Memory B cell (primary cell): ENCODE measurements around the gene ENOX1.

Source experiments
- ATAC-seq: fragments of 150-1000 bp; cut with Tn5 transposase; 2 replicates; pipeline ENCODE4 v1.10.0; 2021; ENCODE audit warnings: low read depth, mild to moderate bottlenecking, moderate library complexity
- DNase-seq, 2 donors: peaks; one replicate each; pipeline ENCODE4 v3.0.0; 2022; ENCODE audit warnings: low spot score in 2 of 2
- H3K27ac Mint-ChIP-seq: one replicate; pipeline ENCODE4 v1.8.0; 2022; ENCODE audit warnings: mild to moderate bottlenecking, moderate library complexity, mixed read lengths
- H3K27me3 Mint-ChIP-seq: one replicate; pipeline ENCODE4 v1.8.0; 2022; ENCODE audit warnings: mixed read lengths
- H3K36me3 Mint-ChIP-seq: one replicate; pipeline ENCODE4 v1.8.0; 2022; ENCODE audit warnings: mild to moderate bottlenecking, mixed read lengths
- H3K4me1 Mint-ChIP-seq: one replicate; pipeline ENCODE4 v1.8.0; 2022; ENCODE audit warnings: mixed read lengths
- H3K4me3 Mint-ChIP-seq: one replicate; pipeline ENCODE4 v1.8.0; 2022; ENCODE audit warnings: mild to moderate bottlenecking, moderate library complexity, mixed read lengths
- H3K9me3 Mint-ChIP-seq: one replicate; pipeline ENCODE4 v1.8.0; 2022; ENCODE audit warnings: mixed read lengths

Gene ENOX1

DNA sequence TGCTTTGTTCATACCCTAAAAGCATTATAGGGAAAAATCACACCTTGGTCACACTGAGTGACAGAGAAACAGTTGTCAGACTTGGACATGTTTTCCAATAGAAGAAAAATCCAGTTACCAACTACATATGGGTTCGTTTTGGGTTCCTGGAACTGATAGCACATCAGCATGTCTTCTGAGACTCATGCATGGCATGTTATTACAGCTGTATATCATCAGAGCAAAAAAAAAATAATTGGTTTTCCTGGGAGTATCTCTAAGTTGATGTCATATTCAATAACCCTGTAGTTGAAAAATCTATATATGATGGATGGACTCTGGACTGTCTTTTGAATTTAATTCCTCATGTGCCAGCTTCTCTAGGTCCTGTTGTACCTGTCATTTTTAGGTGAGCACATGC lies 551.7 kb downstream of the ENOX1 start:
- ATAC-seq (no peak), DNase-seq (no peak)
- H3K27ac Mint-ChIP-seq = no peak overlapping the region
- no peaks in the 10 kb centered on the region for H3K36me3 Mint-ChIP-seq
- H3K9me3 Mint-ChIP-seq = no peaks in the 10 kb centered on the region
- H3K4me1 Mint-ChIP-seq = no peaks in the 10 kb centered on the region
- H3K4me3 Mint-ChIP-seq = no peak overlapping the region
- H3K27me3 Mint-ChIP-seq = no peaks in the 10 kb centered on the region

DNA sequence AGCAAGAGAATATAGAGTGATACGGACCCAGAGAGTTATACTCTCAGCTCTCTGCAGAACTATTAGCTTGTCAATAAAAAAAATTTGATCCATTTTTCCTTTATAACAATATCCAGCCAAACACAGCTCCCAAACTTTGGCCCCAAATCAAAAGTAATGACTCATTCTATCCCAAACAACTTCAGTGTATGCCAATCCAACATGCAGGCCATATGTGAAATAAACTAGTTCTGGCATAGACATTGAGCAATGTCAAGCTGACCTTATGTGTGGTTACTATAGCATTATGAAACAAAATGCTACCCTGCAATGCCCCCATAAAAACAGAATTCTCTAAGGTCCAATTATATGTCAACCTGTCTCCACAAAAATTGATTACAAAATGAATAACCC lies 553.9 kb downstream of the ENOX1 start:
- Mint-ChIP-seq H3K27me3 (no peaks in the 10 kb centered on the region), H3K4me1 (no peaks in the 10 kb centered on the region), H3K4me3 (no peak overlapping the region), H3K36me3 (no peaks in the 10 kb centered on the region), H3K27ac (no peak overlapping the region), H3K9me3 (no peaks in the 10 kb centered on the region)
- ATAC-seq (no peak), DNase-seq (no peak)

DNA sequence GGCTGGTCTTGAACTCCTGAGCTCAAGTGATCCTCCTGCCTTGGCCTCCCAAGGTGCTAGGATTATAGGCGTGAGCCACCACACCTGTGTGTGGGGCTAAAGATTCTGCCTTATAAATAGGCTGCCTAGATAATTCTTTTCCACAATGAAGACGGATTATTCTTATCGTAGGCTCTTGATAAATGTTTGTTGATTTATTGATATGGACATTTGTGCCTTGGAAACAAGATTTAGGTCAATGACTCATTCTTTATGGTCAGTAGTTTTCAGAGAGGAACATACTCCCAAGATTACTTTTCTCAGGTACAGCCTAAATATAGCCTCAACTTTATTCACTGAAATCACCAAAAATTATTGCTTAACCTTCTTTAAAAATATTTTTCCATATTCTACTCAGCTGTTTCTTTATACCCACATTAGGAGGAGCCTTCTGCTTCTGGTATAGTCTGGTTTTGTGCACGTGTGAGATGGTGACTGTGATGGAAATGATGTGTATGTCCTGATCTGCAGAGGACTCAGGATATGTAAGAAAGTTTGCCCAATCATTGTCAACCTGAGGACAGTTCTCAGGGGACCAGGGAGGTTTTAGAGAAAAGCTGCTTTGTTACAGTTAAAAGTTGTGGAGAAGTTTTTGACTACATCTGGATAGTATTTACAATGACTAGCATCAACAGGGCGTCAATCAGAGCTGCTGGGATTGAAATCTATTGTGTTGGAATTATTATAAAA lies 554.5 kb downstream of the ENOX1 start:
- Mint-ChIP-seq H3K27ac (no peak overlapping the region), H3K4me3 (no peak overlapping the region), H3K36me3 (no peaks in the 10 kb centered on the region), H3K9me3 (no peaks in the 10 kb centered on the region), H3K4me1 (no peaks in the 10 kb centered on the region), H3K27me3 (no peaks in the 10 kb centered on the region)
- DNase-seq (no peak), ATAC-seq (no peak)

DNA sequence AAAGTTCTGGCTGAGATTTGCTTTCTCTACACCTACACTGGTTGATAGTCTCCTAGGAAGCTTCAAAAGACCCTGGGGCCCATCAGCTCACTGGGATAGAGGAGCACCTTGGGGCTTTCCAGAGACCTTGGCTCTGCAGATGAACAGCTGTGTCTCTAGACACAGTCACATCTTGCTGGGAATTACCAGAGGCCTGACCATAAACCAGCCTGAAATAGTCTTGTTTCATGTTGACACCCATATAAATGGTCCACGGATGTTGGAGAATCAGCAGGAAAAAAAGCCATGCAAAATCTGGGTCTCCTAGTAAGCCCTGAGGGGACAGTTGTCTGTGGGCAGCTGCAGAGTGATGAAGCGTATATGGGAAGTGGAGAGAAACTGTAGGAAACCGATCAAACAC lies 555.8 kb downstream of the ENOX1 start:
- Mint-ChIP-seq H3K9me3 (no peaks in the 10 kb centered on the region), H3K4me1 (no peaks in the 10 kb centered on the region), H3K27me3 (peaks cover 2% of the 10 kb centered on the region), H3K4me3 (no peak overlapping the region), H3K36me3 (no peaks in the 10 kb centered on the region), H3K27ac (no peak overlapping the region)
- DNase-seq (no peak), ATAC-seq (no peak)

DNA sequence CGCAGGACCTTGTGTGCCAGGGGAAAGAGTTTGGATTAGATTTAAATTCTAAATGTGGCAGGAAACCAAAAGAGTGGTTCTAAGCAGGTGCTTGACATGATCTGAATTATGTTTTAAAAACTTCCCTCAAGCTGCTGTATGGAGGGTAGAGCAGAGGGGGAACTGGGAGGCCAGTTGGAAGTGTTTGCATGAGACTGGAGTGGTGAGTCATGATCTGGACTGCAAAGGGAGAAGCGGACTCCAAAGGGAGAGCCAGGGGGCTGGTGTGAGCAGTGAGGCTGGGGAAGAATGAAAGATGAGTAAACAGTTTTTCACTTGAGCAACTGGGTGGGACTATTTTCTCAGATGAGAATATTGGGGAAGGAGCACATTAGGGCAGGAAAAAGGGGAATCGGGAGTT lies 557.3 kb downstream of the ENOX1 start:
- no peak for DNase-seq

DNA sequence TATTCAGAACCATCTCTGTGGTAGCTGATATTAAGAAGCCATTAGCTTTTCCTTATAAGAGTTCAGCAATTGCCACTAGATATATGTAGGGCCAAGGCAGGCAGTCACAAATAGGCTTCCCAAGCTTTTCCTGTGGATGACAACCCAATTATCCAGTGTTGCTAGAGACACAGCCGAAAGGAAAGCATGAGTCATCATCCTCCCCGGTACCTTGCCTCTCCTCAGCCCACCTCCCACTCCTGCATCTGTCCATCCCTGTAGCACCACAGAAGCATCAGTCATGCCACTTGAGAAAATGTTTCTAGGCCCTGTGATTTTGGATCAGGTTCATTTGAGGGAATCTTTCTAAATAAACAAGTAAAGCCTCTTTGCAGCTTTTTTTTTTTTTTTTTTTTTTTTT lies 559.1 kb downstream of the ENOX1 start:
- Mint-ChIP-seq H3K4me1 (peaks cover 2% of the 10 kb centered on the region), H3K36me3 (no peaks in the 10 kb centered on the region), H3K27me3 (peaks cover 3% of the 10 kb centered on the region), H3K9me3 (no peaks in the 10 kb centered on the region), H3K27ac (no peak overlapping the region), H3K4me3 (no peak overlapping the region)
- no peak for DNase-seq
- no peak for ATAC-seq

More for the DNA sequence above, 557.3 kb downstream of the ENOX1 start:
- Mint-ChIP-seq H3K4me1 (no peaks in the 10 kb centered on the region), H3K9me3 (no peaks in the 10 kb centered on the region), H3K4me3 (no peak overlapping the region), H3K27ac (no peak overlapping the region), H3K27me3 (peaks cover 2% of the 10 kb centered on the region), H3K36me3 (no peaks in the 10 kb centered on the region)
- no peak for ATAC-seq

DNA sequence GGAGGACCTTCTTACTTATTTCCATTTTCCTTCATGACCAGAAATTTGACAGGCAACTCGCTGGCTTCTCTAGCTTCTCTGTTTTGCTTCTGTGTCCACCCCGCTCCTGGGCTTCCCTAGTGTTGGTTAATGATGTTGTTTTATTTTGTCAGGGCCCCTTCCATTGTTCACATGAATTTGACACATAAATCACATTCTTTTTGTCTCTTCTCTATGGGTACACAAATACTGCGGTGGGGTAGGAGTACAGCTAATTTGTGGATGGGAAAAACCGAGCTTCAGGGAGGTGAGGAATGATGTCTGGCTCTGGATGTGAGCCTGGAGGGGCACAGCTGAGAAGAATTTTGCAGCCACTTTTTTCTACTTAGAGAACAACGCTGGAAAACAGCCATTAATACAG lies 563.6 kb downstream of the ENOX1 start:
- Mint-ChIP-seq H3K27me3 (peaks cover 9% of the 10 kb centered on the region), H3K4me1 (peaks cover 2% of the 10 kb centered on the region), H3K9me3 (no peaks in the 10 kb centered on the region), H3K27ac (no peak overlapping the region), H3K36me3 (no peaks in the 10 kb centered on the region), H3K4me3 (no peak overlapping the region)
- ATAC-seq (no peak), DNase-seq (no peak)

DNA sequence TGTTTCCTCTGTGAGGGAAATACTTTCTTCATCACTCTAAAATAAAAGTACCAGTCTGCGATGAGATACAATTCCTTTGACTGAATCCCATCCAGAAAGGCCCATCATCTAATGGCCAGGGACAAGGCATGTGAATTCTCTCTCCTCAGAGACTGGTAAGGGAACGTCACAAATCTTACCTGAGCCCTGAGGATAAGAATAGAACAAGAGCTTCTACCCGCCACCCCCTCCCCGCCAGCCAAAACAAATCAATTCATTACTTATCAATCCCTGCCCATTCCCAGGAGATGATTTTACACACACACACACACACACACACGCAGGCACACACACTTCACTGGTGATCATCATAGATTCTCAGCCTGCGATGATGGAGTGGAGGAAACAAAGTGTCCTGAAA lies 564.7 kb downstream of the ENOX1 start:
- Mint-ChIP-seq H3K4me1 (peaks cover 2% of the 10 kb centered on the region), H3K27ac (no peak overlapping the region)

DNA sequence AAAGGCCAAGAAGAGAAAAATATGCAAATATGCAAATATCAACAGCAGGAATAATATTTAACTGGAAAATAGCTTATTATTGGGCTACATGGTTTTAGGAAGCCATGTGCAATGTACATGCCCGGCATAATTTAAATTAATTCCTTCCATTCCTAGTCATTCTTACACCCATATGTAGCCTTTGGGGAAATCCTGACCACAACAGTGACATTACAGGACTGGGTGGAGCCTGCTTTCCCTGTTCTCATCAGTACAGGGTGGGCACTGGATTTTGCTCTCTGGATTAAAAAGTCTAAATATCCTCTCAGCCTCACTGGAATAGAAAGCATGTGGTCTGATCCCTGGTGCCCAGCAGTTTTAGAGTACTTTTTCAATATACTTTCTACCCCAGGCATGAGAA lies 565.2 kb downstream of the ENOX1 start:
- peaks cover 2% of the 10 kb centered on the region for H3K4me1 Mint-ChIP-seq
- H3K9me3 Mint-ChIP-seq = no peaks in the 10 kb centered on the region
- no peak for ATAC-seq
- no peak overlapping the region for H3K27ac Mint-ChIP-seq
- peaks cover 9% of the 10 kb centered on the region for H3K27me3 Mint-ChIP-seq
- H3K36me3 Mint-ChIP-seq = no peaks in the 10 kb centered on the region
- no peak overlapping the region for H3K4me3 Mint-ChIP-seq
- no peak for DNase-seq

More for the DNA sequence above, 564.7 kb downstream of the ENOX1 start:
- peaks cover 9% of the 10 kb centered on the region for H3K27me3 Mint-ChIP-seq
- H3K4me3 Mint-ChIP-seq = no peak overlapping the region
- no peaks in the 10 kb centered on the region for H3K36me3 Mint-ChIP-seq
- no peak for DNase-seq
- H3K9me3 Mint-ChIP-seq = no peaks in the 10 kb centered on the region
- no peak for ATAC-seq

DNA sequence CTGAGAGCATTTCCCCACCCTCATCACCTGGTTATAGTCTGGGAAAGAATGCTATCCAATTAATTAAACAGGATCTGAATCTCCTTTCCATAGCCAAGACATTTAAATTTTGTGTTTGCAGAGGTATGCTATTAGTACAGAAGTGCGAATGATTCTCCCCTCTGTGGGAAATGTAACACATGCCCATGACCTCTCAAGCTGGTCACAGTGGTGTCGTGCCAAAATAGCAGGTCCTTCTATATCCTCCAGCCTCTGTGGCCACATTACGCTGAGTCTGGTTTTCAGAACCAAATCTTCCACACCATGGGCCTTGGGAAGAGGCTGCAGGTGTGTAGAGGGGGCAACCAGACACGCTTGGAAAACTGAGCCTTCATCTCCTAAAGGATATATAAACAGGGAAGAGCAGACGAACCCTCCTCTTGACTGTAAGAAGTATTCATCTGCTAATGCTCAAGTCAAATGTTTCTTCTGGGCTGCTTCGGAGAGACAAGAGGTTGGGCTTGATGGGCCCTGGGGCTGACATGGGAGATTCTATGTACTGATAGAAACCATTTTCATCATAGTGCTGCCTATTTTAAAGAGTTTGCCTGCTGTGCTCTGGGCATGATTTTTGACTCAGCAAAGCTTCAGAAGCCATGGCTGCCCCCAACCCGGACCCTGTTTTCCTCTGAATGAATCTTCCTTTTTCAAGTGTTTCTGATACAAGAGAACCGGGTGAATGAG lies 565.7 kb downstream of the ENOX1 start:
- H3K9me3 Mint-ChIP-seq = no peaks in the 10 kb centered on the region
- peaks cover 2% of the 10 kb centered on the region for H3K4me1 Mint-ChIP-seq
- H3K4me3 Mint-ChIP-seq = no peak overlapping the region
- no peak overlapping the region for H3K27ac Mint-ChIP-seq
- no peak for ATAC-seq
- H3K36me3 Mint-ChIP-seq = no peaks in the 10 kb centered on the region
- H3K27me3 Mint-ChIP-seq = peaks cover 7% of the 10 kb centered on the region
- DNase-seq = no peak

DNA sequence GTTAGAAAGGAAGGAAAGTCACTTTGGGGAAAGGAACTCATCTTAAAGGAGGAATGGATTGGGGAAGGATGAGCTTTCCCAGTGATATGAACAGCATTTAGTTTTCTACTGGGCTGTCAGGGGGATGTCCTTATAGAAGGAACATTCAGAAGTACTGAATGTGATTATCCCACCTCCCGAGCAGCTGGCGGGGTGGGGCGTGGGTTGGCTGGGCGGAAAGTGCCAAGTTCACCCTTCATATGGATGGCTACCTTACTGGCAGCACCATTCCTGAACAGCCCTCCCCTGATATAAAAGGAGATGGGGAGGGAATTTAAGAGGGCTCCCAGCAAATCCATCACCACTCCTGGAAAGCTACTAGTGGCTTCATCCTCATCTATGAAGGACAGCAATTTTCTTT lies 572.6 kb downstream of the ENOX1 start:
- DNase-seq = no peak
- Mint-ChIP-seq H3K27me3 (peaks cover 1% of the 10 kb centered on the region), H3K9me3 (no peaks in the 10 kb centered on the region), H3K4me3 (no peak overlapping the region), H3K4me1 (no peaks in the 10 kb centered on the region), H3K27ac (no peak overlapping the region), H3K36me3 (no peaks in the 10 kb centered on the region)
- ATAC-seq = no peak

DNA sequence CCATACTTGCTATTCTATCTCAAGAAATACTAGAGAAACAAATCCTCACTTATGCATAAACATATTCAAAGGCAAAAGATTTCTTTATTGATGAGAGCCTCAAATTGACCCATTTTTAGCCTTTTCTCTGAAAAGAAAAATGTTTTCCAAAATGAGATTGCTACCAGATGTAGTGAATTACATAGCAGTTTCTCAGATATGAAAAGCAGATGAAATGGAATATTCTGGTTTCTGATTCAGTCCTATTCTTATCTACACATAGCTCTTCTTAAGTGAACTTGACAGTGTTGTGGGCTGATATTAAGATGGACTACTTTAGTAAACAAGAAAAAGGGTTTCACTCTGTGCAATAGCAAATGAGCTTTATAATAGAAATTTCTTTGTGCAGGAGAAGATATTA lies 579.9 kb downstream of the ENOX1 start:
- Mint-ChIP-seq H3K27ac (no peak overlapping the region), H3K27me3 (no peaks in the 10 kb centered on the region), H3K36me3 (no peaks in the 10 kb centered on the region), H3K4me1 (no peaks in the 10 kb centered on the region), H3K9me3 (no peaks in the 10 kb centered on the region), H3K4me3 (no peak overlapping the region)
- no peak for DNase-seq
- ATAC-seq = no peak

DNA sequence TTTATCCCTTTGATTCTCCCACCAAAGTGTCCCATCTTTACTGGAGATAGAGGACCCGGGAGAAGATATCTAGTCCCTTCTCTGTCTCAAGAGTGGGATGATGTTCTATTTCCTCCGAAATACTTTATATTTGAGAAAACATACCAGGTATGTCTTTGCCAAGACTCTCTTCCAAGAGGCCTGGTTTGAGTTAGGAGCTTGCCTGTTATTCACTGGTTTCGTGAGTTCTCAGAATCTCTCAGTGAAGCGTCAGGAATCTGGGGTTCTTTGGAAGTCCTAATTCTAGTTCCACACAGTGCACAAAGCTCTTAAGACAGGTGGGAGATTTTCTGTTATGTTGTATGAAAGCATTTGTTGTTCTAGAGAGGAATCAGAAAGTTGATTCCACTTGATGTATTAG lies 581.4 kb downstream of the ENOX1 start:
- Mint-ChIP-seq H3K9me3 (no peaks in the 10 kb centered on the region), H3K27ac (no peak overlapping the region), H3K4me1 (no peaks in the 10 kb centered on the region), H3K27me3 (peaks cover 2% of the 10 kb centered on the region), H3K4me3 (no peak overlapping the region), H3K36me3 (no peaks in the 10 kb centered on the region)
- DNase-seq (no peak), ATAC-seq (no peak)

DNA sequence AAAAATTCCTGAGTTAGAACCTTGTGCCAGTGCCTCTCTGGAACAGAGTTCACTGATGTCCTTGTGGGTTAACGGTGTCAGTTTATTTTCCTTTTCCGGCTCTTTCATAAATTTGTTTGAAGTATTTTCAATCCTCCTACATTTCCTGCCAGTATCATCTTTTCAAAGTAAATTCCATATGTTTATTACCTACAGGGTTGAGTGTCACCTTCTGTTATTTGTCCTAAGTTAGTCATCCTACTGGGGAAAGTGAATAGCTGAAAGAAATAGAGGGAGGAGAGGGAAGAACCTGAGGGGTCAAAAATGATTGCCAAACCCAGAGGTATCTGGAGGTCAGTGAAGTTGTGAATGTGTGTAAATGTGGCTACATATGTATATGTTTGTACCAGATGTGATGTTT lies 582.2 kb downstream of the ENOX1 start:
- Mint-ChIP-seq H3K27ac (no peak overlapping the region), H3K36me3 (no peaks in the 10 kb centered on the region), H3K9me3 (no peaks in the 10 kb centered on the region), H3K27me3 (peaks cover 2% of the 10 kb centered on the region), H3K4me1 (no peaks in the 10 kb centered on the region), H3K4me3 (no peak overlapping the region)
- DNase-seq (no peak), ATAC-seq (no peak)

DNA sequence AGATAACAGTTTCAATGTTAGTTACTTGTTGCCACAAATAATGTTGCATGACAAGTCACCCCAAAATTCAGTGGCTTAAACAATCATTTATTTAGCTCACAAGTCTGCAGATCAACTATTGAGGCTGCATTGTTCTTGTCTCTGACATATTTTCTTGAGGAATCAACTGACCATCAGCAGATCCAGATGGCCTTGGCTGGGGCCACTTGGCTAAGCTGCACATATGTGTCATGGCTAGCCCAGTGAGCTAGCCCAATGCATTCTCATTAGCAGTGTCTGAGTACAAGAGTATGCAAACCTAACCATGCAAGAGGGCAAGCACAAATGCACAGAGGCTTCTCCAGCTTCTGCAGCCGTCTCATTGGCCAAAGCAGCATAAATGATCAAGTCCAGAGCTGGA lies 583.0 kb downstream of the ENOX1 start:
- Mint-ChIP-seq H3K4me1 (no peaks in the 10 kb centered on the region), H3K27me3 (peaks cover 8% of the 10 kb centered on the region), H3K36me3 (no peaks in the 10 kb centered on the region), H3K27ac (no peak overlapping the region), H3K9me3 (no peaks in the 10 kb centered on the region), H3K4me3 (no peak overlapping the region)
- DNase-seq = no peak
- ATAC-seq = no peak
